GDM1 (cell line): ENCODE data around the gene SIVA1.
A peak's percentile ranks its signal among the peaks of the same experiment; 100 is the strongest.

Experiments used
- DNase-seq: peaks from one replicate; lab custom pipeline; 2025; lab: John Stamatoyannopoulos, UW

The SIVA1 gene

GRCh38 chr14:104797115-104798044 is 44.4 kb downstream of the SIVA1 start:
- no peak for DNase-seq

- DNase-seq, result no peak
These were observed 45.6 kb downstream of the SIVA1 start for GRCh38 chr14:104798300-104799243.

- DNase-seq, result no peak
These were observed 46.5 kb downstream of the SIVA1 start for GRCh38 chr14:104799244-104800014.

- DNase-seq, result peak; percentile 59
These were observed 47.2 kb downstream of the SIVA1 start for GRCh38 chr14:104800015-104800770.

- peak; percentile 41 for DNase-seq
These were observed 48.0 kb downstream of the SIVA1 start, which contains the start of gene ZBTB42 for GRCh38 chr14:104800771-104801519. Gene ZBTB42 (plus strand): TSS chr14:104801101. CDS start chr14:104801198, 97 bp downstream.

GRCh38 chr14:104801520-104802393 is 48.8 kb downstream of the SIVA1 start:
- no peak for DNase-seq

GRCh38 chr14:104802394-104803184 is 49.6 kb downstream of the SIVA1 start:
- no peak for DNase-seq

GRCh38 chr14:104803280-104803911 is 50.4 kb downstream of the SIVA1 start:
- no peak for DNase-seq

GRCh38 chr14:104803912-104804410 is 51.0 kb downstream of the SIVA1 start:
- no peak for DNase-seq

- no peak for DNase-seq
These were observed 51.8 kb downstream of the SIVA1 start for GRCh38 chr14:104804481-104805325.

- no peak for DNase-seq
These were observed 52.4 kb downstream of the SIVA1 start for GRCh38 chr14:104805326-104805678.

- DNase-seq, result no peak
These were observed 53.1 kb downstream of the SIVA1 start for GRCh38 chr14:104805941-104806624.

GRCh38 chr14:104806625-104807465 is 53.9 kb downstream of the SIVA1 start:
- DNase-seq, result no peak

- no peak for DNase-seq
These were observed 55.5 kb downstream of the SIVA1 start for GRCh38 chr14:104808456-104808855.
